ENCODE data around the gene CUEDC1. TPM values are rescaled to one million over a fixed set of nuclear protein-coding genes. Genes with fewer than 3 reads are reported as not detected.

Gene CUEDC1
- polyA plus RNA-seq, 1 experiment, result 48.5 TPM

- no peak for TF ChIP-seq CTCF (IDR thresholded peaks at IDR 0.05; ENCODE audit: insufficient read depth, low read depth, low read length)
- POLR2A ChIA-PET, result interaction anchor here (0.6 to 1.1 kb wide), 2 partner anchors 81 to 118 kb away, joined by 3 to 5 read pairs; no protein-coding TSS in a partner anchor
- CTCF ChIA-PET, result interaction anchor here (4.3 to 14.1 kb wide), 3 partner anchors 14 to 113 kb away, joined by 20 to 122 read pairs (median 95); no protein-coding TSS in a partner anchor
- Histone ChIP-seq H3K36me3 (ENCODE audit: control insufficient read depth, insufficient read depth, low read length) (peaks cover 11% of the 10 kb centered on the region), H3K27me3 (ENCODE audit: control insufficient read depth, insufficient read depth, low read length) (no peaks in the 10 kb centered on the region), H3K4me3 (ENCODE audit: low read depth, low read length) (no peak overlapping the region)
- DNase-seq (ENCODE audit: low read depth), result no peak
Measured at GRCh38 chr17:57873261-57874057, 81.8 kb downstream of the CUEDC1 start.

GRCh38 chr17:57872536-57872935 lies 82.7 kb downstream of the CUEDC1 start:
- ChIA-PET POLR2A (no interaction called here), CTCF (interaction anchor here (1.3 to 14.1 kb wide), 3 partner anchors 13 to 125 kb away, joined by 3 to 122 read pairs (median 72); no protein-coding TSS in a partner anchor)
- no peak for DNase-seq (ENCODE audit: low read depth)
- no peak for TF ChIP-seq CTCF (IDR thresholded peaks at IDR 0.05; ENCODE audit: insufficient read depth, low read depth, low read length)
- H3K27me3 ChIP-seq (ENCODE audit: control insufficient read depth, insufficient read depth, low read length), result no peaks in the 10 kb centered on the region
- no peak overlapping the region for H3K4me3 ChIP-seq (ENCODE audit: low read depth, low read length)
- peaks cover 11% of the 10 kb centered on the region for H3K36me3 ChIP-seq (ENCODE audit: control insufficient read depth, insufficient read depth, low read length)

GRCh38 chr17:57871863-57872262 lies 83.3 kb downstream of the CUEDC1 start:
- Histone ChIP-seq H3K27me3 (ENCODE audit: control insufficient read depth, insufficient read depth, low read length) (no peaks in the 10 kb centered on the region), H3K36me3 (ENCODE audit: control insufficient read depth, insufficient read depth, low read length) (peaks cover 9% of the 10 kb centered on the region), H3K4me3 (ENCODE audit: low read depth, low read length) (no peak overlapping the region)
- DNase-seq (ENCODE audit: low read depth), result no peak
- TF ChIP-seq CTCF (IDR thresholded peaks at IDR 0.05; ENCODE audit: insufficient read depth, low read depth, low read length), result no peak
- ChIA-PET POLR2A (no interaction called here), CTCF (interaction anchor here (1.3 to 14.1 kb wide), 4 partner anchors 12 to 125 kb away, joined by 3 to 122 read pairs (median 53); no protein-coding TSS in a partner anchor)

- Histone ChIP-seq H3K27me3 (ENCODE audit: control insufficient read depth, insufficient read depth, low read length) (no peaks in the 10 kb centered on the region), H3K36me3 (ENCODE audit: control insufficient read depth, insufficient read depth, low read length) (peaks cover 15% of the 10 kb centered on the region), H3K4me3 (ENCODE audit: low read depth, low read length) (no peak overlapping the region)
- no peak for TF ChIP-seq CTCF (IDR thresholded peaks at IDR 0.05; ENCODE audit: insufficient read depth, low read depth, low read length)
- ChIA-PET POLR2A (no interaction called here), CTCF (interaction anchor here (1.3 to 14.1 kb wide), 5 partner anchors 12 to 126 kb away, joined by 3 to 122 read pairs (median 34); no protein-coding TSS in a partner anchor)
- DNase-seq (ENCODE audit: low read depth), result no peak
Measured at GRCh38 chr17:57871155-57871554, 84.1 kb downstream of the CUEDC1 start.

GRCh38 chr17:57870283-57870635 lies 85.0 kb downstream of the CUEDC1 start:
- H3K36me3 ChIP-seq (ENCODE audit: control insufficient read depth, insufficient read depth, low read length), result peaks cover 16% of the 10 kb centered on the region
- DNase-seq (ENCODE audit: low read depth), result no peak
- TF ChIP-seq CTCF (IDR thresholded peaks at IDR 0.05; ENCODE audit: insufficient read depth, low read depth, low read length), result no peak
- H3K27me3 ChIP-seq (ENCODE audit: control insufficient read depth, insufficient read depth, low read length), result no peaks in the 10 kb centered on the region
- no peak overlapping the region for H3K4me3 ChIP-seq (ENCODE audit: low read depth, low read length)
- ChIA-PET CTCF (interaction anchor here (0.7 to 14.1 kb wide), 11 partner anchors 11 to 127 kb away, joined by 3 to 122 read pairs (median 3); no protein-coding TSS in a partner anchor), POLR2A (interaction anchor here (0.6 to 0.9 kb wide), 3 partner anchors 9 to 123 kb away, joined by 3 to 7 read pairs (median 4); no protein-coding TSS in a partner anchor)
